BLaER1 (cell line): ENCODE results near the gene TNNT3.

Source experiments
- H3K27ac ChIP-seq: shearing (Covaris generic); formaldehyde crosslinking; 2 replicates; pipeline ENCODE4 v1.8.1; 2022
- H3K27me3 ChIP-seq: shearing (Covaris generic); formaldehyde crosslinking; 2 replicates; pipeline ENCODE4 v1.8.1; 2022
- H3K36me3 ChIP-seq: shearing (Covaris generic); formaldehyde crosslinking; 2 replicates; pipeline ENCODE4 v1.8.1; 2022
- H3K4me1 ChIP-seq: shearing (Covaris generic); formaldehyde crosslinking; 2 replicates; pipeline ENCODE4 v1.8.1; 2022
- H3K4me2 ChIP-seq: shearing (Covaris generic); formaldehyde crosslinking; 2 replicates; pipeline ENCODE4 v1.8.1; 2022
- H3K4me3 ChIP-seq: shearing (Covaris generic); formaldehyde crosslinking; 2 replicates; pipeline ENCODE4 v1.8.1; 2022
- H3K9ac ChIP-seq: shearing (Covaris generic); formaldehyde crosslinking; 2 replicates; pipeline ENCODE4 v1.8.1; 2022
- H3K9me3 ChIP-seq: shearing (Covaris generic); formaldehyde crosslinking; 2 replicates; pipeline ENCODE4 v1.8.1; 2022
- H4K20me1 ChIP-seq: shearing (Covaris generic); formaldehyde crosslinking; 2 replicates; pipeline ENCODE4 v1.8.1; 2022
- Cebpa-rat ChIP-seq: shearing (Covaris generic); IDR thresholded peaks from 2 replicates; pipeline ENCODE4 v1.8.1; 2022

TNNT3 gene

GRCh38 chr11:1894759-1895158, 24.7 kb upstream of the TNNT3 start:
- no peaks in the 10 kb centered on the region for H4K20me1 ChIP-seq
- no peaks in the 10 kb centered on the region; the same call in 1 of the 2 replicates for H3K27me3 ChIP-seq
- H3K4me2 ChIP-seq = no peak overlapping the region
- no peak overlapping the region for H3K9ac ChIP-seq
- no peak overlapping the region for H3K4me3 ChIP-seq
- H3K4me1 ChIP-seq = peaks cover 44% of the 10 kb centered on the region
- no peaks in the 10 kb centered on the region for H3K9me3 ChIP-seq
- TF ChIP-seq Cebpa-rat = no peak
- no peaks in the 10 kb centered on the region for H3K36me3 ChIP-seq
- H3K27ac ChIP-seq = no peak overlapping the region

- no peaks in the 10 kb centered on the region for H3K36me3 ChIP-seq
- peak overlapping the region; percentile 66; the same call in 1 of the 2 replicates for H3K9ac ChIP-seq
- H3K4me1 ChIP-seq = peaks cover 27% of the 10 kb centered on the region
- no peaks in the 10 kb centered on the region for H4K20me1 ChIP-seq
- H3K27me3 ChIP-seq = no peaks in the 10 kb centered on the region; the same call in 1 of the 2 replicates
- no peak overlapping the region for H3K4me3 ChIP-seq
- peak overlapping the region; percentile 74 for H3K4me2 ChIP-seq
- TF ChIP-seq Cebpa-rat = no peak
- H3K27ac ChIP-seq = peak overlapping the region; percentile 72
- no peaks in the 10 kb centered on the region for H3K9me3 ChIP-seq
Observed at GRCh38 chr11:1896468-1896867, 23.0 kb upstream of the TNNT3 start.

GRCh38 chr11:1896923-1897322, 22.6 kb upstream of the TNNT3 start:
- H3K27me3 ChIP-seq = no peaks in the 10 kb centered on the region; the same call in 1 of the 2 replicates
- no peaks in the 10 kb centered on the region for H3K36me3 ChIP-seq
- H3K9ac ChIP-seq = peak overlapping the region; percentile 66
- TF ChIP-seq Cebpa-rat = no peak
- no peaks in the 10 kb centered on the region for H3K9me3 ChIP-seq
- H4K20me1 ChIP-seq = no peaks in the 10 kb centered on the region
- peaks cover 22% of the 10 kb centered on the region for H3K4me1 ChIP-seq
- peak overlapping the region; percentile 72 for H3K27ac ChIP-seq
- H3K4me3 ChIP-seq = peak overlapping the region; percentile 44
- H3K4me2 ChIP-seq = peak overlapping the region; percentile 74

- H3K9me3 ChIP-seq = no peaks in the 10 kb centered on the region
- no peaks in the 10 kb centered on the region for H3K36me3 ChIP-seq
- no peaks in the 10 kb centered on the region for H4K20me1 ChIP-seq
- no peak overlapping the region for H3K4me3 ChIP-seq
- peaks cover 16% of the 10 kb centered on the region for H3K4me1 ChIP-seq
- H3K4me2 ChIP-seq = no peak overlapping the region
- no peaks in the 10 kb centered on the region; the same call in 1 of the 2 replicates for H3K27me3 ChIP-seq
- no peak for TF ChIP-seq Cebpa-rat
- H3K9ac ChIP-seq = no peak overlapping the region
- H3K27ac ChIP-seq = no peak overlapping the region
Observed at GRCh38 chr11:1899090-1899489, 20.4 kb upstream of the TNNT3 start.

GRCh38 chr11:1899686-1900085, 19.8 kb upstream of the TNNT3 start:
- H3K27me3 ChIP-seq = no peaks in the 10 kb centered on the region; the same call in 1 of the 2 replicates
- no peak overlapping the region for H3K4me2 ChIP-seq
- no peaks in the 10 kb centered on the region for H3K9me3 ChIP-seq
- no peak overlapping the region for H3K27ac ChIP-seq
- H3K4me3 ChIP-seq = no peak overlapping the region
- no peak overlapping the region for H3K9ac ChIP-seq
- peaks cover 16% of the 10 kb centered on the region for H3K4me1 ChIP-seq
- no peak for TF ChIP-seq Cebpa-rat
- no peaks in the 10 kb centered on the region for H4K20me1 ChIP-seq
- no peaks in the 10 kb centered on the region for H3K36me3 ChIP-seq

GRCh38 chr11:1906181-1906580, 13.3 kb upstream of the TNNT3 start:
- no peak overlapping the region for H3K4me3 ChIP-seq
- H3K36me3 ChIP-seq = no peaks in the 10 kb centered on the region
- H3K27ac ChIP-seq = peak overlapping the region; percentile 71
- H3K4me1 ChIP-seq = peaks cover 35% of the 10 kb centered on the region
- no peak for TF ChIP-seq Cebpa-rat
- peak overlapping the region; percentile 23; the same call in 1 of the 2 replicates for H3K9ac ChIP-seq
- H4K20me1 ChIP-seq = no peaks in the 10 kb centered on the region
- H3K9me3 ChIP-seq = no peaks in the 10 kb centered on the region
- peak overlapping the region; percentile 57 for H3K4me2 ChIP-seq
- H3K27me3 ChIP-seq = no peaks in the 10 kb centered on the region

- Histone ChIP-seq H3K9me3 (no peaks in the 10 kb centered on the region), H3K4me3 (no peak overlapping the region), H3K9ac (peak overlapping the region; percentile 23; the same call in 1 of the 2 replicates), H3K4me2 (peak overlapping the region; percentile 57), H4K20me1 (no peaks in the 10 kb centered on the region), H3K27ac (peak overlapping the region; percentile 71), H3K4me1 (peaks cover 35% of the 10 kb centered on the region), H3K27me3 (no peaks in the 10 kb centered on the region), H3K36me3 (no peaks in the 10 kb centered on the region)
- no peak for TF ChIP-seq Cebpa-rat
Observed at GRCh38 chr11:1906611-1907423, 12.7 kb upstream of the TNNT3 start.

- Histone ChIP-seq H3K27ac (peak overlapping the region; percentile 38; the same call in 1 of the 2 replicates), H3K27me3 (no peaks in the 10 kb centered on the region), H3K4me3 (no peak overlapping the region), H4K20me1 (no peaks in the 10 kb centered on the region), H3K9ac (no peak overlapping the region), H3K9me3 (no peaks in the 10 kb centered on the region), H3K4me2 (peak overlapping the region; percentile 46), H3K4me1 (peaks cover 42% of the 10 kb centered on the region), H3K36me3 (no peaks in the 10 kb centered on the region)
- TF ChIP-seq Cebpa-rat = no peak
Observed at GRCh38 chr11:1908618-1909017, 10.9 kb upstream of the TNNT3 start.

GRCh38 chr11:1909524-1909923, 10.0 kb upstream of the TNNT3 start:
- H3K9ac ChIP-seq = no peak overlapping the region
- no peak for TF ChIP-seq Cebpa-rat
- no peaks in the 10 kb centered on the region for H4K20me1 ChIP-seq
- no peak overlapping the region for H3K4me3 ChIP-seq
- H3K27ac ChIP-seq = no peak overlapping the region
- H3K4me2 ChIP-seq = no peak overlapping the region; the same call in 1 of the 2 replicates
- no peaks in the 10 kb centered on the region for H3K27me3 ChIP-seq
- H3K4me1 ChIP-seq = peaks cover 42% of the 10 kb centered on the region
- no peaks in the 10 kb centered on the region for H3K36me3 ChIP-seq
- no peaks in the 10 kb centered on the region for H3K9me3 ChIP-seq

- Histone ChIP-seq H3K9me3 (no peaks in the 10 kb centered on the region), H3K36me3 (no peaks in the 10 kb centered on the region), H3K27ac (no peak overlapping the region), H3K4me2 (no peak overlapping the region; the same call in 1 of the 2 replicates), H3K4me1 (peaks cover 37% of the 10 kb centered on the region), H3K9ac (no peak overlapping the region), H4K20me1 (no peaks in the 10 kb centered on the region), H3K4me3 (no peak overlapping the region), H3K27me3 (no peaks in the 10 kb centered on the region)
- TF ChIP-seq Cebpa-rat = no peak
Observed at GRCh38 chr11:1912289-1912878, 7.1 kb upstream of the TNNT3 start.
